SU-DHL-6 (cell line): ENCODE measurements around the gene TNIK.

Source experiments
- H2AFZ ChIP-seq: fragments of 200-600 bp; sonication (generic); 2 replicates; pipeline ENCODE4 v1.6.1; 2014; ENCODE audit warnings: low read depth, mild to moderate bottlenecking, moderate library complexity, mixed read lengths, antibody characterized with exemption, low read length; ENCODE audit not compliant: severe bottlenecking
- H3F3A ChIP-seq: fragments of 200-600 bp; shearing (Covaris generic); 2 replicates; pipeline ENCODE4 v1.6.0; 2016; ENCODE audit warnings: antibody characterized with exemption, mild to moderate bottlenecking; ENCODE audit not compliant: insufficient read depth
- H3K27ac ChIP-seq: fragments of 200-600 bp; sonication (generic); 2 replicates; pipeline ENCODE4 v1.5.1; 2016; ENCODE audit warnings: low read depth, mild to moderate bottlenecking, low read length, moderate library complexity, mixed read lengths
- H3K27me3 ChIP-seq: fragments of 200-600 bp; sonication (generic), shearing (Covaris generic); 2 replicates; pipeline ENCODE4 v1.6.0; 2014; ENCODE audit warnings: mild to moderate bottlenecking, low read length
- H3K36me3 ChIP-seq: fragments of 200-600 bp; sonication (generic); 2 replicates; pipeline ENCODE4 v1.6.1; 2014; ENCODE audit warnings: mild to moderate bottlenecking, low read length, mixed read lengths
- H3K4me2 ChIP-seq: fragments of 300-600, 200-600 bp; shearing (Covaris generic), sonication (generic); 2 replicates; pipeline ENCODE4 v1.6.0; 2014; ENCODE audit warnings: low read length, low read depth, mild to moderate bottlenecking; ENCODE audit not compliant: poor library complexity, severe bottlenecking
- H3K4me3 ChIP-seq: fragments of 200-600 bp; sonication (generic); 2 replicates; pipeline ENCODE4 v1.5.1; 2014; ENCODE audit warnings: antibody characterized with exemption, low read length, mild to moderate bottlenecking, mixed read lengths; ENCODE audit not compliant: insufficient read depth, poor library complexity, severe bottlenecking
- H3K79me2 ChIP-seq: fragments of 200-600 bp; sonication (generic); 2 replicates; pipeline ENCODE4 v1.6.1; 2014; ENCODE audit warnings: mild to moderate bottlenecking, low read length, moderate library complexity; ENCODE audit not compliant: insufficient read depth
- H3K9ac ChIP-seq: fragments of 200-600 bp; sonication (generic); 2 replicates; pipeline ENCODE4 v1.7.0; 2014; ENCODE audit warnings: mild to moderate bottlenecking, low read length
- H3K9me2 ChIP-seq: fragments of 200-600 bp; sonication (generic); replicated peaks from 2 replicates; pipeline ENCODE4 v1.6.1; 2014; ENCODE audit warnings: low read length; ENCODE audit not compliant: insufficient read depth
- H3K9me3 ChIP-seq: fragments of 200-600 bp; sonication (generic); 2 replicates; pipeline ENCODE4 v1.6.1; 2014; ENCODE audit warnings: low read length, mixed read lengths; ENCODE audit not compliant: insufficient read depth
- H4K20me1 ChIP-seq: fragments of 200-600 bp; sonication (generic); 2 replicates; pipeline ENCODE4 v1.6.1; 2014; ENCODE audit warnings: low read depth, mild to moderate bottlenecking, antibody characterized with exemption, low read length, moderate library complexity, mixed read lengths
- CTCF ChIP-seq: fragments of 200-600 bp; sonication (generic); IDR thresholded peaks from one replicate; pipeline ENCODE4 v1.5.1; 2017; ENCODE audit warnings: antibody characterized with exemption, mild to moderate bottlenecking, low read length, moderate library complexity; ENCODE audit not compliant: insufficient read depth, poor library complexity, severe bottlenecking
- EZH2phosphoT487 ChIP-seq: fragments of 200-600 bp; sonication (generic), shearing (Covaris generic); conservative IDR thresholded peaks from 2 replicates; pipeline ENCODE4 v1.6.1; 2018; ENCODE audit warnings: mild to moderate bottlenecking, antibody characterized with exemption, low read length, moderate library complexity, mixed read lengths

The TNIK gene

DNA sequence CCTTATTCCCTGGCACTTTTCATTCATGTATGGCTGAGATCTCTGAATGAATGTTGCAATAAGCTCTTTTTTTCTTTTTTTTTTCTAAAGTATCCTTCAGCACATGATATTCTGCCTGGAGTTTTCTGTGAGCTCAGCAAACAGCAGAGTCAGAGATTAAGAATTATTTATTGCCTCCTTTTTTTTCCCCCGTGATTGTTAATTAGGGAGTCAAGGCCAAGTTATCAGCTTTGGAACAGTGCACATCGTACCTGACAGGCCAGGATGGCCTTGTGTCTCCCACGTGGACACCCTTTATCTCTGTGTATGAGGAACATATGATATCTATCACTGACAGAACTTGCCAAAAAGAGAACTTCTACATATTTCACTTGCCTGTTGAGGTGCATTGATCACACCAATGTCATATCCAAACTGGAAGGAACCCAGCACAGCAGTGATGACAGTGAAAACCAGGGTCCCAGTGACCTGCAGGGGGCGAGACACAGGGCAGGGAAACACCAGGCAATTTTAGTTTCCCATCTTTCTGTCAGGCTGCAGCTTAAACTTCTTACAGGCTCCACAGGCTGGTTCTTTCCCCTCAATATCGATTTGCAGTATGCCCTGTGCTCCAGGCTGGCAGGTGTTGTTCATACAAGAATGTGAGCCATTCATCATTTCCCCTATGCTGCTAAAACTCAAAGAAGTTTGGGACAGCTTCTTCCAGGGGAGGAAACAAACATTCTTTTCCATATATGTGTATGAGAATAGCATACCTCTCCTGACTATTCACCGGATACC, 441.9 kb downstream of the TNIK start:
- Histone ChIP-seq H3K27me3 (no peaks in the 10 kb centered on the region), H3K27ac (no peak overlapping the region), H3F3A (no peaks in the 10 kb centered on the region), H3K79me2 (no peaks in the 10 kb centered on the region), H3K4me3 (no peak overlapping the region), H3K36me3 (no peaks in the 10 kb centered on the region), H4K20me1 (no peaks in the 10 kb centered on the region), H3K4me2 (no peak overlapping the region), H2AFZ (no peak overlapping the region), H3K9me2 (no peaks in the 10 kb centered on the region), H3K9me3 (no peaks in the 10 kb centered on the region), H3K9ac (no peak overlapping the region)
- TF ChIP-seq CTCF, result no peak
- TF ChIP-seq EZH2phosphoT487, result no peak

DNA sequence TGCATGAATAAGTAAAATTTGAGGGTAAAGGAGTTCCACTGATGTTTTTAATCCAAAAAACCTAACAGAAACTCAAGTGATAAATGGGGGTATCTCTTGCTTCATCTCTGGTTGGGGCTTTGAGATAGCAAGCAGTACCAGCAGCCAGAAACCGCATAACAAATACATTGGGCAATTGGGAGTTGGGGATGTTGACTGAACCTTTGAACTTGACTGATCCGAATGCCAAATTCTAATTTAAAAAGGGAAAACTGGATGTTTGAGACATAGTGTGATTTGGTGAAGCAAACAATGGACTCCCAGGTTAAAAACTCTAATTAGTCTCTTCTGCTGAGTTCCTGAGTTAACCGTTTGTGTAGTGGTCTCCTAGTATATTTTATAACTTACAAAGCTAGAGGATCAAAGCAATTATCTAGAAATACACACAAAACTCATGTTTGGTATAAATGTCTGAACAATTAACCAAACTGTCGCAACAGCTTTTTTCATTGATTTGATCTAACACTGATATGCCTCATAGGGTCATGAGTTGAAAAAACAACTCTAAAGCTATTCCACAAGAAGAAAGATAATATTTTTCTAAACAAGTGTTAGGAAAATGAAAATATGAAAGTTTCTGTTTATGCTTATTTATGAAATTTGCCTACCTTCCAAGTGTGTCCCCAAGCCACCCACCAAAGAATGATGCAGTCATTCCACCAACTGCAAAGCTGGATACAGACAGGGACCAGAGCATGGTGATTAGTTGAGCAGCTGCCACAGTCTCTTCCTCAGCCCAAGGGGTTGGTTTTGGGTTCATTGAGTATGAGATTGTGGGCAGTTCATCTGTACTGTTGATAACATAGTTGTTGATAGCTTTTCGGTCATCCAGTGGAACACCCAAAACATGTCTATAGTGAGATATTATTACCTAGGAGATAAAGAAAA, 446.1 kb downstream of the TNIK start:
- Histone ChIP-seq H3K9me3 (no peaks in the 10 kb centered on the region), H3F3A (no peaks in the 10 kb centered on the region), H4K20me1 (no peaks in the 10 kb centered on the region), H3K4me2 (no peak overlapping the region), H3K36me3 (no peaks in the 10 kb centered on the region), H3K27me3 (no peaks in the 10 kb centered on the region), H3K79me2 (no peaks in the 10 kb centered on the region), H3K27ac (no peak overlapping the region), H2AFZ (no peak overlapping the region), H3K9me2 (no peaks in the 10 kb centered on the region), H3K4me3 (no peak overlapping the region), H3K9ac (no peak overlapping the region)
- TF ChIP-seq CTCF (no peak), EZH2phosphoT487 (no peak)

GRCh38 chr3:171011873-171012336, 448.3 kb downstream of the TNIK start:
- no peaks in the 10 kb centered on the region for H3K36me3 ChIP-seq
- no peak overlapping the region for H3K4me3 ChIP-seq
- H3F3A ChIP-seq, result no peaks in the 10 kb centered on the region
- no peak overlapping the region for H2AFZ ChIP-seq
- TF ChIP-seq EZH2phosphoT487, result no peak
- TF ChIP-seq CTCF, result no peak
- no peaks in the 10 kb centered on the region for H3K9me3 ChIP-seq
- no peaks in the 10 kb centered on the region for H3K27me3 ChIP-seq
- no peak overlapping the region for H3K4me2 ChIP-seq
- no peaks in the 10 kb centered on the region for H3K9me2 ChIP-seq
- no peaks in the 10 kb centered on the region for H3K79me2 ChIP-seq
- no peak overlapping the region for H3K27ac ChIP-seq
- H3K9ac ChIP-seq, result no peak overlapping the region
- H4K20me1 ChIP-seq, result no peaks in the 10 kb centered on the region
